Activated naive CD8-positive, alpha-beta T cell treated with anti-CD3 and anti-CD28 coated beads, Interleukin-2, amount 50 U/mL, for 24 hours (primary cell): Measurements from ENCODE around the gene FAM32A.
"Not testable (repeated sequence)": the region's sequence is repeated elsewhere in the genome, so short reads cannot be mapped to it uniquely, and the experiment has no call there.

Source experiments
- ATAC-seq: fragments of 150-1000 bp; cut with Tn5 transposase; one replicate; pipeline ENCODE4 v1.10.0; 2021
- DNase-seq: peaks from one replicate; pipeline ENCODE4 v3.0.0; 2021
- H3K27ac Mint-ChIP-seq: one replicate; pipeline ENCODE4 v1.8.0; 2021; ENCODE audit warnings: mild to moderate bottlenecking, mixed read lengths
- H3K27me3 Mint-ChIP-seq: one replicate; pipeline ENCODE4 v1.8.0; 2021; ENCODE audit warnings: mixed read lengths
- H3K36me3 Mint-ChIP-seq: one replicate; pipeline ENCODE4 v1.8.0; 2021; ENCODE audit warnings: low read depth, mixed read lengths
- H3K4me1 Mint-ChIP-seq: one replicate; pipeline ENCODE4 v1.8.0; 2021; ENCODE audit warnings: mixed read lengths
- H3K4me3 Mint-ChIP-seq: one replicate; pipeline ENCODE4 v1.8.0; 2021; ENCODE audit warnings: mild to moderate bottlenecking, moderate library complexity, mixed read lengths
- H3K9me3 Mint-ChIP-seq: one replicate; pipeline ENCODE4 v1.8.0; 2021; ENCODE audit warnings: mixed read lengths

FAM32A gene

DNA sequence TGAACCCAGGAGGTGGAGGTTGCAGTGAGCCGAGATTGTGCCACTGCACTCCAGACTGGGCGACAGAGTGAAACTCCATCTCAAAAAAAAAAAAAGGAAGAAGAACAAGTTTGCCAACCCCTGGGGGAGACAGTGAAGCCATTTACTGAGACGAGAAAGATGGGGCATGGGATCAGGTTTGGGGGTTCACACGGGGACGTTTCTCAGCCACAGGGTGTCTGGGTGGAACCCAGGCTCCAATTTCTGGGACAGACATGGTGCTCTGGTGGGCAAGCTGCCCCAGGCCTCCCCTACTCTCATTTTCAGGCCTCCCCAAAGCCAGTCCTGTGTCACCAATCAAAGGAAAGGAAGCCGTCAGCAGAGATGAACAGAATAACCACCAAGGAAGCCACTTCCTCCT lies 28.3 kb upstream of the FAM32A start:
- H3K4me1 Mint-ChIP-seq = peaks cover 27% of the 10 kb centered on the region
- peak overlapping the region; percentile 39 for H3K27ac Mint-ChIP-seq
- no peaks in the 10 kb centered on the region for H3K9me3 Mint-ChIP-seq
- DNase-seq (no peak), ATAC-seq (no peak)
- peaks cover 36% of the 10 kb centered on the region for H3K36me3 Mint-ChIP-seq
- no peaks in the 10 kb centered on the region for H3K27me3 Mint-ChIP-seq
- H3K4me3 Mint-ChIP-seq = no peak overlapping the region

DNA sequence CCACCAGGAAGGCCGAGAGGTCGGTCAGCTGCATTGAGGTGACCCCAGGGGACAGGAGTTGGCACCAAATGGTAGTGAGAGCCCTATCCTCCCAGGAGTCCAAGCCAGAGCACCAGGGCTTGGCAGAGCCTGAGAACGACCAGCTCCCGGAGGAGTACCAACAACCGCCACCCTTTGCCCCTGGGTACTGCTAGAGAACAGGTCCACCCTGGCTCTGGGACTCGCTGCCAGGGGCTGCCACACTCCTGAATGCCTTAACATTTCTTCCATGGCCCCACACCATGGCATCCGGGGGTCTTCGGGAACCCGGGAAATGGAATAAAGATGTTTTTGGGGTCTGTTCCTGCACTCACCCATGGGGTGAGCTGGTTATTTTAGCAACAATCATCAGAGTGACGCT lies 27.6 kb upstream of the FAM32A start:
- peaks cover 30% of the 10 kb centered on the region for H3K4me1 Mint-ChIP-seq
- no peaks in the 10 kb centered on the region for H3K27me3 Mint-ChIP-seq
- H3K9me3 Mint-ChIP-seq = no peaks in the 10 kb centered on the region
- H3K27ac Mint-ChIP-seq = no peak overlapping the region
- DNase-seq = no peak
- no peak for ATAC-seq
- no peak overlapping the region for H3K4me3 Mint-ChIP-seq
- peaks cover 34% of the 10 kb centered on the region for H3K36me3 Mint-ChIP-seq

DNA sequence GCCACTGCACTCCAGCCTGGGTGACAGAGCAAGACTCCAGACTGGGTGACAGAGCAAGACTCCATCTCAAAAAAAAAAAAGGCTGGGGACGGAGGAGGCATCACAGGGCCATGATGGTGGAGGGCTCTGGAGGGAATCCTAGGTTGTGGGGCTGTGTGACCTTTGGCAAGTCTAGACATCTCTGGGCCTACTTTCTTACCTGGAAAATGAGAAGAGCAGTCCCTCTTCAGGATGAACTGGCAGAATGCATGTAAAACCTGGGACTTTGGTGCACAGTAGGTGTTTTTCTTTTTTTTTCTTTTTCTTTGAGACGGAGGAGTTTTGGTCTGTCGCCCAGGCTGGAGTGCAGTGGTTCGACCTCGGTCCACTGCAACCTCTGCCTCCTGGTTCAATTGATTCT lies 25.6 kb upstream of the FAM32A start:
- Mint-ChIP-seq H3K4me3 (no peak overlapping the region), H3K27ac (no peak overlapping the region), H3K27me3 (no peaks in the 10 kb centered on the region), H3K36me3 (peaks cover 22% of the 10 kb centered on the region), H3K9me3 (no peaks in the 10 kb centered on the region), H3K4me1 (peaks cover 30% of the 10 kb centered on the region)
- ATAC-seq (no peak), DNase-seq (no peak)

DNA sequence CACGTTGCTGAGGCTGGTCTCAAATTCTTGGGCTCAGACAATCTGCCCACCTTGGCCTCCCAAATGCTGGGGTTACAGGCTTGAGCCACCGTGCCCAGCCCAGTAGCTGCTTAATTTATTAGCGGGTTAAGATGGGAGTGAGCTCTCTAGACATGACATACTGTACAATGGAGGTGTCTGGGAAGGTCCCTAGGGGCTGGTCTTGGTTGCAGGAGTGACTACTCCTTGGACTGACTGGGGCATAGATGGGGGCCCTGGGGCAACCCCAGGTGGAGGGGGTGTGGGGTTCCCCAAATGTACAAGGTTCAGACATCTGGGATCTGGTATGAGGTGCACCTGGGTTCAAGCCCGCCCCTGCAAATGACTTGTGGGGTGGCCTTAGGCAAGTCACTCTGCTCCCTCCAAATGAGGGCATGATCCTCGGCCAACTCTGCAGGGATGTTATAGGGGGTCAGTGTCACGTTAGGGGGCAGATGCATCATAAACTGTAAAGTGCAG lies 24.7 kb upstream of the FAM32A start:
- Mint-ChIP-seq H3K27me3 (no peaks in the 10 kb centered on the region), H3K4me3 (peak overlapping the region; percentile 57)
- DNase-seq = no peak

DNA sequence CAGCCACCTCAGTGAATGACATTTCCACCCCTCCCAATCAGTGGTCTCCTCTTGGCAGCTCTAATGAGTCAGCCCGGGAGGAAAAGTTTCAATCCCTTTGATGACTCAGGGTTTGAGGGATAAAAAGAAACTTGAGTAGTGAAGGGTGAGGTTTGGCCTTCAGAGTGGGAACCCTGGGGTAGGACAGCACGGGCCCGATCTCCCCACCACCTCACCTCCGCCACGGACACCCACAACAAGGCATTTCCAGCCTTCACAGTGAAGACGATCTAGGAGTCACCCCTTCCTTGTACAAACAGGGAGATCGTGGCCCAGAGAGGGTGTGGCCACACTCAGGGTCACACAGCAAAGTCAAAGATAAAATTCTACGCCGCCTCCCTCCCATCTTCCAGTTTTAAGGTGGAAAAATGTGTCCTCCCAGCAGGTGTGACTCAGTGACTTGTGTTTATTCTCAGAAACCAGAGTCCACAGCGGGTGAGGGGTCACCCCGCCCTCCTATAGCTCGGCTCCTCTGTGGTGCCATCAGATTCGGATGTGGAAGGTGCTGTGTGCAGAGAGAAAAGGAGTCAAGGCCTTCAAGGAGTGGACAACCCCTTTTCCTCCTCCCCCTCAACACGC lies 24.2 kb upstream of the FAM32A start:
- Mint-ChIP-seq H3K9me3 (no peaks in the 10 kb centered on the region), H3K27ac (peak overlapping the region; percentile 90), H3K4me1 (peaks cover 27% of the 10 kb centered on the region), H3K36me3 (peaks cover 14% of the 10 kb centered on the region), H3K4me3 (peak overlapping the region; percentile 57), H3K27me3 (no peaks in the 10 kb centered on the region)
- ATAC-seq (peak; percentile 92), DNase-seq (peak; percentile 80)

More for the DNA sequence above, 24.7 kb upstream of the FAM32A start:
- Mint-ChIP-seq H3K4me1 (peaks cover 27% of the 10 kb centered on the region), H3K9me3 (no peaks in the 10 kb centered on the region), H3K36me3 (peaks cover 14% of the 10 kb centered on the region), H3K27ac (peak overlapping the region; percentile 90)
- ATAC-seq = peak; percentile 88

DNA sequence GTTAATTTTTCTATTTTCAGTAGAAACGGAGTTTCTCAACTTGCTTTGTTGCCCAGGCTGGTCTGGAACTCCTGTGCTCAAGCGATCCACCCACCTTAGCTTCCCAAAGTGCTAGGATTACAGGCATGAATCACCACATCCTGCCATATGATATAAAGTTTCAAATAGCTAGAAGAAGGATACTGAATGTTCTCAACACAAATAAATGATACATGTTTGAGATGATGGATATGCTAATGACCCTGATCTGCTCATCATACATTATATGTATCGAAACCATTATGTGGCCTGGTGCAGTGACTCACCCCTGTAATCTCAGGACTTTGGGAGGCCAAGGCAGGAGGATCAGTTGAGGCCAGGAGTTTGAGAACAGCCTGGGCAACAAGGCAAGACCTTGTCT lies 23.4 kb upstream of the FAM32A start:
- Mint-ChIP-seq H3K9me3 (no peaks in the 10 kb centered on the region), H3K27me3 (no peaks in the 10 kb centered on the region), H3K4me3 (no peak overlapping the region), H3K27ac (peak overlapping the region; percentile 90), H3K4me1 (peaks cover 26% of the 10 kb centered on the region), H3K36me3 (peaks cover 8% of the 10 kb centered on the region)
- DNase-seq (no peak), ATAC-seq (no peak)

DNA sequence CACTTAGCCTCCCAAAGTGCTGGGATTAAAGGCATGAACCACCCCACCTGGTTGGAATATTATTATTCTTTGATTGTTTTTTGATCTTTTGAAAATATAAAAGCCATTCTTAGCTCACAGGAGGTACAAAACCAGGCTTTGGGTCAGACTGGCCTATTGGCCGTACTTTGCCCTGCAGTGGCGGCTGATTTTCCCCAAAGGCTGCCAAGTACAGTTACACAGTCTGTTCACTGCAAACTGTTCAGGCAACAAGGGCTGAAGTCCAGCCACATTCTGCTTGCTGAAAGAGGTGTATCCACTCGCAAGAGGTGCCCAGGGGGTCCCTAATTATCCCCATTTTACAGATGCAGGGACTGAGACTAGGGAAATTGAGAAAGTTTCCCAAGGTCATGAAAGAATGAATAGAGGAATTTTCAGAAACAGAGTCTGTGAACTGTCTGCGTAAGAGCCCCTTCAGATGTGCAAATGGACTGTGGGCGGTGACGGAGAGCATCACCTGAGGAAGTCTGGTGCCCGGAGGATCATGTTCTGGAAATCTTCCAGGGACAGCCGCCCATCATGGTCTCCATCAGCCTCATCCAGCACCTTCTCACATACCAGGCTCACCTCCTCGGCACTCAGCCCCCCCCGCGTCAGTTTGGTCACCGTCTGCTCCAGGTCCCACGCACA lies 20.9 kb upstream of the FAM32A start:
- Mint-ChIP-seq H3K4me3 (no peak overlapping the region), H3K36me3 (no peaks in the 10 kb centered on the region)
- ATAC-seq = no peak

DNA sequence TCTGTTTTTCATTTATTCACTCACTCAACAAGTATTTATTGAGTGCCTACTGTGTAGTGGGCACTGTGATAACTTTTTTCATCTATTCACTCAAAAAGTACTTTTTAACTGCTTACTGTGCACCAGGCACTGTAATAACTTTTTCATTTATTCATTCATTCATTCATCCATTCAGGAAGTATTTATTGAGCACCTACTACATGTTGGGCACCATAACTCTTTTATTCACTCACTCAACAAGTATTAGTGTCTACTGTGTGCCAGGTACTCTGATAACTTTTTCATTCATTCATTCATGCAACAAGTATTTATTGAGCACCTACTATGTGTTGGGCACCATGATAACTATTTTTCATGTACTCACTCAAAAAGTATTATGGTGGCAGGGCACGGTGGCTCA lies 18.8 kb upstream of the FAM32A start:
- no peak for DNase-seq
- no peaks in the 10 kb centered on the region for H3K36me3 Mint-ChIP-seq
- no peaks in the 10 kb centered on the region for H3K9me3 Mint-ChIP-seq
- no peak for ATAC-seq
- no peak overlapping the region for H3K27ac Mint-ChIP-seq
- H3K4me1 Mint-ChIP-seq = peaks cover 16% of the 10 kb centered on the region
- H3K4me3 Mint-ChIP-seq = no peak overlapping the region
- H3K27me3 Mint-ChIP-seq = no peaks in the 10 kb centered on the region

More for the DNA sequence above, 20.9 kb upstream of the FAM32A start:
- no peak for DNase-seq
- Mint-ChIP-seq H3K9me3 (no peaks in the 10 kb centered on the region), H3K27me3 (no peaks in the 10 kb centered on the region), H3K27ac (no peak overlapping the region), H3K4me1 (peaks cover 34% of the 10 kb centered on the region)

DNA sequence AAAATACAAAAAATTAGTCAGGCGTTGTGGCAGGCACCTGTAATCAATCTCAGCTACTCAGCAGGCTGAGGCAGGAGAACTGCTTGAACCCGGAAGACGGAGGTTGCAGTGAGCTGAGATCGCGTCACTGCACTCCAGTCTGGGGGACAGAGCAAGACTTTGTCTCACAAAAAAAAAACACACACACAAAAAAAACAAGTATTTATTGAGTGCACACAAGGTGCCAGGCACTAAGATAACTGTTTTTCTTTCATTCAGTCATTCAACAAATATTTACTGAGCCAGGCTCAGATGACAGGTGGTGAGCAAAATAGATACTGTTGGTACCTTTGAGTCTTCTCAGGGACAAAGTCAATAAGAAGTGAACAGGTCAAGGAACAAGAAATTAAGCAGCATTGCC lies 18.2 kb upstream of the FAM32A start:
- H3K4me3 Mint-ChIP-seq = no peak overlapping the region
- H3K9me3 Mint-ChIP-seq = no peaks in the 10 kb centered on the region
- DNase-seq (no peak), ATAC-seq (no peak)
- no peaks in the 10 kb centered on the region for H3K36me3 Mint-ChIP-seq
- peaks cover 10% of the 10 kb centered on the region for H3K4me1 Mint-ChIP-seq
- H3K27me3 Mint-ChIP-seq = no peaks in the 10 kb centered on the region
- H3K27ac Mint-ChIP-seq = no peak overlapping the region

DNA sequence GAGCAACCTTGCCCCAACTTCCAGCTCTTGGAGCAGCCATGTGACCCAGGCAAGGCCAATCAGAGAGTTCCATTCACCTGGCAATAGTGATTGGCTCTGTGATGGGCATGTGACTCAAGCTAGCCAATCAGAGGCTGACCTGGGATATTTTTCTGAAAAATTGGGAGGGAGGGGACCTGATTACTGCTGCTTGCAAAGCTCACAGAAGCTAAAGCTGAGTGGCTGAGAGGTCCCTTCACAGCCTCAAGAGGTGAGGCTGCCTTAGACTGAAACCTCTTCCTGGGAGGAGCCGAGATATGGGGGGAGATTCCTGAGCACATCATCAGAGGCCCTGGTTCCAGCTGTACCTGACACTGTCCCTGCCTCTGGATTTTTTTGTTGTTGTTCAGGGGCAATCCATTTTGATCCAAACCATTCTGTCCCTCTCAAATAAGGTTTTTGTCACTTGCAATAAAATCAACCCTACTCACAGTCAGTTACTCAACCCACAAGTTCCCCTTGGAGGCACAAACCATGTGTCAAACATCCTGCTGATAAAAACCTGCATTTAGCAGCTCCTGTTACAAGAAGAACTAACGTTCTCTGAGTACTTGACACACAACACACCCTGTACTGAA lies 16.6 kb upstream of the FAM32A start:
- Mint-ChIP-seq H3K4me3 (no peak overlapping the region), H3K9me3 (no peaks in the 10 kb centered on the region), H3K36me3 (no peaks in the 10 kb centered on the region), H3K4me1 (peaks cover 10% of the 10 kb centered on the region), H3K27me3 (peaks cover 4% of the 10 kb centered on the region), H3K27ac (no peak overlapping the region)
- DNase-seq (no peak), ATAC-seq (no peak)

DNA sequence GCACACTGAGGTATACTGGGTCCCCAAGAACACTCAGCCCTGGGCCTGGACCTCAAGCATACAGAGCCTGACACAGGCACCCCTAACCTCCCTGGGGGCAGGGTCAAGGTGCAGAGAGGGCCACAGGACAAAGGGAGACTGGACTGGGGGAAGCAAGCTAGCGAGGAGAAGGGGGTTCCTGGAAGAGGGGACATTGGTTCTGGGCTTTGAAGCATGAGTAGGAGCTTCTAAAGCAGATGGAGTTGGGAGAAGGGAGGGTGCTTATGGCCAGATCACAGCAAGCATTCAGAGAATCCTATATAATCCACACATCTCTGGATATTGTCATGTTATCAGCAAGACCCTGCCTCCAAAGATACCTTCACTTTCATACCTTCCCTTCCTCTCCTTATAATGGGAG lies 15.1 kb upstream of the FAM32A start:
- Mint-ChIP-seq H3K4me1 (peaks cover 10% of the 10 kb centered on the region), H3K36me3 (no peaks in the 10 kb centered on the region), H3K4me3 (no peak overlapping the region), H3K27me3 (peaks cover 4% of the 10 kb centered on the region), H3K9me3 (no peaks in the 10 kb centered on the region), H3K27ac (no peak overlapping the region)
- DNase-seq = no peak
- no peak for ATAC-seq

DNA sequence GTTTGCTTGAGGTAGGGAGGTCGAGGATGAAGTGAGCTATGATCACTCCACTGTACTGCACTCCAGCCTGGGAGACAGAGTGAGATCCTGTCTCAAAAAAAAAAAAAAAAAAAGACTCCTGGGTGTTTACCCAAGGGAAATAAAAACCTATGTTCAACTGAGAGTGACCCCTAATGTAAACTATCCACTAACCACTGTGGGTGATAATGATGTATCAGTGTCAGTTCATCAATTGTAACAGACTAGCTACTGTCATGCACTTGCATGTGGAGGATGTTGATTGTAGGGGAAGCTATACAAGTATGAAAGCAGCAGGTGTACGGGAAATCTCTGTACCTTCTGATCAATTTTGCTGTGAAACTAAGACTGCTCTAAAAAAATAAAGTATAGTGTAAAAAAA lies 9.3 kb upstream of the FAM32A start:
- ATAC-seq (no peak), DNase-seq (no peak)
- Mint-ChIP-seq H3K4me1 (peaks cover 2% of the 10 kb centered on the region), H3K27me3 (peaks cover 4% of the 10 kb centered on the region), H3K36me3 (no peaks in the 10 kb centered on the region), H3K9me3 (no peaks in the 10 kb centered on the region), H3K27ac (no peak overlapping the region), H3K4me3 (no peak overlapping the region)

DNA sequence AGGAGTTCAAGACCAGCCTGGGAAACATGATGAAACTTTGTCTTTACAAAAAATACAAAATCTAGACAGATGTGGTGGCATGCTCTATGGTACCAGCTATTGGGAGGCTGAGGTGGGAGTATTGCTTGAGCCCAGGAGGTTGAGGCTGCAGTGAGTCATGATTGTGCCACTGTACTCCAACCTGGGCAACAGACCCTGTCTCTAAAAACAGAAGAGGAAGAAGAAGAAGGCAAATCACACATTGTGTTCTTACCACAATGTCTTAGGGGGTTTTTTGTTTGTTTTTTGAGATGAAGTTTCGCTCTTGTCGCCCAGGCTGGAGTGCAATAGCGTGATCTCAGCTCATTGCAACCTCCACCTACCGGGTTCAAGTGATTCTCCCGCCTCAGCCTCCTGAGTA lies 6.3 kb upstream of the FAM32A start:
- not testable (repeated sequence) for ATAC-seq, DNase-seq, H3K9me3 Mint-ChIP-seq, H3K36me3 Mint-ChIP-seq, H3K4me3 Mint-ChIP-seq, H3K4me1 Mint-ChIP-seq, H3K27me3 Mint-ChIP-seq, H3K27ac Mint-ChIP-seq

DNA sequence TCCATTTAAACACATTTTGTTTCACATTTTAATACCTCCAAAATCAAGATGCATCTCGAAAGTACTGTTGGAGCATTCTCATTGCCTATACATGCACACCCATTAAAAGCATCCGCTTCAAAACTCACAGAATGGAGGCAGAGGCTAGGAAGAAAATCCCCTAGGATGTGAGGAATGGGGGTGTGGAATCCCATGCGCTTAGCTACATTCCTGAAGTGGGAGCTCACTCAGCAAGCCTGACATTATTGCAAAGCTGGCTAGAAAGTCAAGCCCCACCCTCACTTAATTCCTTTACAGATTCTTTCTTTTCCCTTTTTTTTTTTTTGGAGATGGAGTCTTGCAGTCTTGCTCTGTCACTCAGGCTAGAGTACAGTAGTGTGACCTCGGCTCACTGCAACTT lies 4.6 kb upstream of the FAM32A start:
- Mint-ChIP-seq H3K27ac (no peak overlapping the region), H3K4me3 (no peak overlapping the region), H3K9me3 (no peaks in the 10 kb centered on the region), H3K36me3 (peaks cover 6% of the 10 kb centered on the region), H3K4me1 (peaks cover 12% of the 10 kb centered on the region), H3K27me3 (peaks cover 2% of the 10 kb centered on the region)
- no peak for ATAC-seq
- no peak for DNase-seq

DNA sequence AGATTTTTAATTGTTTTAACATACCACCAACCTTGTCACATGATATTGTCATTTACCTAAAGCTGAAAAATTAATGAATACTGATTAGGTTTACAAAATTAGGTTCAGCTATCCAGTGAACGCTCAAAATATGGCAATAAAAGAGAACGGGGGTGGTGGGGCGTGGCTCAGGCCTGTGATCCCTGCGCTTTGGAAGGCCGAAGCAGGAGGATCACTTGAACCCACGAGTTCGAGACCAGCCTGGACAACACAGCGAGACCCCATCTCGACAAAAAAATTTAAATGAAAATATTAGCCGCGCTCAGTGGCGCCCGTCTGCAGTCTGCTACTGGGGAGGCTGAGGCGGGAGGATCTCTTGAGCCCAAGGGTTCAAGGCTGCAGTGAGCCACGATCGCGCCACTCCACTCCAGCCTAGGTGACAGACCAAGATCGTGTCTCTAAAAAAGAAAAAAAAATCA lies 516 bp upstream of the FAM32A start:
- Mint-ChIP-seq H3K4me3 (peak overlapping the region; percentile 99), H3K27ac (peak overlapping the region; percentile 98), H3K27me3 (peaks cover 2% of the 10 kb centered on the region), H3K9me3 (no peaks in the 10 kb centered on the region), H3K36me3 (peaks cover 18% of the 10 kb centered on the region), H3K4me1 (peaks cover 34% of the 10 kb centered on the region)
- no peak for ATAC-seq
- DNase-seq = no peak
